Measurements from ENCODE around the gene CCDC169. TPM values are rescaled to one million over a fixed set of nuclear protein-coding genes. Genes with fewer than 3 reads are reported as not detected.

The CCDC169 gene
- 8.4 TPM for polyA plus RNA-seq (2013, experiment 1 of 2)
- 9.4 TPM for polyA plus RNA-seq (2013, experiment 2 of 2)

- no CpG with 5 or more reads among the region's 53 CpGs for WGBS, 2 donors (ENCODE audit: extremely low coverage in 2 of 2, insufficient read length in 2 of 2, insufficient replicate concordance in 1 of 2)
- Histone ChIP-seq H3K4me3 (ENCODE audit: low read length in 2 of 2) (peak within 1 kb of the TSS; percentile 44 to 80), H2AFZ (ENCODE audit: low read length) (peak within 1 kb of the TSS; percentile 80), H3K9ac (ENCODE audit: low read depth, low read length, poor library complexity) (peak within 1 kb of the TSS; percentile 64), H3K4me1 (ENCODE audit: control insufficient read depth in 2 of 2, insufficient read depth in 1 of 2, low read depth in 1 of 2, low read length in 2 of 2) (peaks cover 5 to 6% of the 10 kb centered on the region in 2 donors), H4K91ac (ENCODE audit: low read depth, low read length, poor library complexity) (no peak within 1 kb of the TSS), H3K9me3 (replicated peaks in 1 of 2; ENCODE audit: control insufficient read depth in 2 of 2, insufficient read depth in 1 of 2, low read depth in 1 of 2, low read length in 2 of 2) (no peaks in the 10 kb centered on the region), H3K79me1 (ENCODE audit: low read depth, low read length) (no peaks in the 10 kb centered on the region), H3K4ac (ENCODE audit: low read length) (no peak within 1 kb of the TSS), H3K36me3 (replicated peaks in 1 of 2; ENCODE audit: control insufficient read depth in 2 of 2, insufficient read depth in 2 of 2, low read length in 2 of 2) (peaks cover 0 to 23% of the 10 kb centered on the region in 2 donors), H3K23ac (ENCODE audit: low read depth, low read length, poor library complexity) (peak within 1 kb of the TSS; percentile 75), H3K4me2 (ENCODE audit: insufficient read depth, low read length, poor library complexity, severe bottlenecking) (peak within 1 kb of the TSS; percentile 81), H3K27ac (replicated peaks; ENCODE audit: low read length) (peak within 1 kb of the TSS; percentile 86), H2BK120ac (ENCODE audit: low read depth, low read length) (no peak within 1 kb of the TSS), H3K18ac (ENCODE audit: low read length) (peak within 1 kb of the TSS; percentile 92), H3K27me3 (ENCODE audit: control insufficient read depth in 3 of 3, insufficient read depth in 3 of 3, low read depth in 1 of 3, low read length in 3 of 3) (no peaks in the 10 kb centered on the region), H4K8ac (ENCODE audit: low read depth, low read length) (peak within 1 kb of the TSS; percentile 86), H2BK5ac (ENCODE audit: low read length) (no peak within 1 kb of the TSS), H2BK12ac (ENCODE audit: low read length) (peak within 1 kb of the TSS; percentile 97), H3K14ac (ENCODE audit: low read length) (no peak within 1 kb of the TSS), H2BK15ac (ENCODE audit: low read length) (peak within 1 kb of the TSS; percentile 56), H2AK5ac (ENCODE audit: low read depth, low read length) (no peak within 1 kb of the TSS)
- DNase-seq (ENCODE audit: low spot score) = peak; percentile 65
These were observed at the start of gene CCDC169 for GRCh38 chr13:36297366-36298338. TSS of gene CCDC169 (minus strand) at chr13:36297814. CDS start at chr13:36297719, 95 bp downstream.

GRCh38 chr13:36346222-36347083, 48.8 kb upstream of the CCDC169 start, which contains the start of gene SPART:
TSS of gene SPART (minus strand) at chr13:36346394. CDS start at chr13:36335830, 10,564 bp downstream.
- Histone ChIP-seq H2AK5ac (ENCODE audit: low read depth, low read length) (peak within 1 kb of the TSS; percentile 76), H4K91ac (ENCODE audit: low read depth, low read length, poor library complexity) (peak within 1 kb of the TSS; percentile 97), H3K14ac (ENCODE audit: low read length) (peak within 1 kb of the TSS; percentile 92), H3K36me3 (replicated peaks in 1 of 2; ENCODE audit: control insufficient read depth in 2 of 2, insufficient read depth in 2 of 2, low read length in 2 of 2) (no peaks in the 10 kb centered on the region), H3K27me3 (ENCODE audit: control insufficient read depth in 3 of 3, insufficient read depth in 3 of 3, low read depth in 1 of 3, low read length in 3 of 3) (no peaks in the 10 kb centered on the region), H3K23ac (ENCODE audit: low read depth, low read length, poor library complexity) (peak within 1 kb of the TSS; percentile 52), H2BK12ac (ENCODE audit: low read length) (no peak within 1 kb of the TSS), H3K4me1 (ENCODE audit: control insufficient read depth in 2 of 2, insufficient read depth in 1 of 2, low read depth in 1 of 2, low read length in 2 of 2) (no peaks in the 10 kb centered on the region), H3K18ac (ENCODE audit: low read length) (peak within 1 kb of the TSS; percentile 99), H3K4me3 (ENCODE audit: low read length in 2 of 2) (peak within 1 kb of the TSS; percentile 93 to 95), H3K27ac (replicated peaks; ENCODE audit: low read length) (peak within 1 kb of the TSS; percentile 77), H3K4ac (ENCODE audit: low read length) (peak within 1 kb of the TSS; percentile 96), H3K9me3 (replicated peaks in 1 of 2; ENCODE audit: control insufficient read depth in 2 of 2, insufficient read depth in 1 of 2, low read depth in 1 of 2, low read length in 2 of 2) (no peaks in the 10 kb centered on the region), H3K79me1 (ENCODE audit: low read depth, low read length) (peaks cover 2% of the 10 kb centered on the region), H2AFZ (ENCODE audit: low read length) (peak within 1 kb of the TSS; percentile 98), H3K9ac (ENCODE audit: low read depth, low read length, poor library complexity) (peak within 1 kb of the TSS; percentile 97), H3K4me2 (ENCODE audit: insufficient read depth, low read length, poor library complexity, severe bottlenecking) (peak within 1 kb of the TSS; percentile 55), H2BK15ac (ENCODE audit: low read length) (peak within 1 kb of the TSS; percentile 7), H2BK120ac (ENCODE audit: low read depth, low read length) (peak within 1 kb of the TSS; percentile 35), H2BK5ac (ENCODE audit: low read length) (peak within 1 kb of the TSS; percentile 62), H4K8ac (ENCODE audit: low read depth, low read length) (no peak within 1 kb of the TSS)
- WGBS, 2 donors (ENCODE audit: extremely low coverage in 2 of 2, insufficient read length in 2 of 2, insufficient replicate concordance in 1 of 2) = no CpG with 5 or more reads among the region's 86 CpGs
- peak; percentile 89 for DNase-seq (ENCODE audit: low spot score)

DNA sequence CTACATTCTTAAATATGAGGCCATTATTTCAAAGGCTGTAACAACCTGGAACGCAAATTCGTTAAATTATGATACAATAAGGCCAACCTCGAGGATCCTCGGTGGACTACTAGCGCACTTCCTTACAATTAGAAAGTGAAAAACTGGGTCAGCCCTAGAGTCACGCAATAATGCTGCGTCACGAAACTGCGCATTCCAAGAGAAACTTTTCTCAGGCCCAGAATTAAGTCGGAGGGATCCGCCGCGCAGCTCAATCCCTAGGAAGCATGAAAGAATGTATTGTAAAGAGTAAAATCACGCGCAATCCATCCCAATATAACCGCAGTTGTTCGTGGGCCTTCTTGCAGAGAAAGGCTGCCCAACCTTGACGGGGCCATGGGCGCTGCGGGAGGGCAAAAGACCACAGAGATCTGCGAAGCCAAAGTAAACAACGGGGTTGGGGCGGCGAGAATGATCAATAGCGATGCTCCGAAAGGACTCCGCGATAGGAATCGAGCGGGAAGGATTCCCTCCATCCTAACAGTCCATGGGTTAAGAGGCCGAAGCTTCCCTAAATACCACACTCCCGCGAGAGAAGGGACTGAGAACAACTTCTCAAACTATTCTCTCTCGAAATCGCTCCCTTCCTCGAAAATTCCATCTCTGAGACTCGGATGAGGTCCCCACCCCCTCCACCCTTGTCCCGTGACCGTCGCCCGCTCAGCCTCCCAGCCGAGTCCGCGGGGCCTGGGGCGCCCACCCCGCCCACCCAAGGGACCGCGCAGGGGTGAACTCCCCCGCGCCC, 48.0 kb upstream of the CCDC169 start:
- peak overlapping the region; percentile 98 for H2AFZ ChIP-seq (ENCODE audit: low read length)
- peak overlapping the region; percentile 97 for H4K91ac ChIP-seq (ENCODE audit: low read depth, low read length, poor library complexity)
- no peak overlapping the region for H3K23ac ChIP-seq (ENCODE audit: low read depth, low read length, poor library complexity)
- H3K9ac ChIP-seq (ENCODE audit: low read depth, low read length, poor library complexity) = peak overlapping the region; percentile 97
- peak overlapping the region; percentile 62 for H2BK5ac ChIP-seq (ENCODE audit: low read length)
- H3K27me3 ChIP-seq (ENCODE audit: control insufficient read depth in 3 of 3, insufficient read depth in 3 of 3, low read depth in 1 of 3, low read length in 3 of 3) = no peaks in the 10 kb centered on the region
- H4K8ac ChIP-seq (ENCODE audit: low read depth, low read length) = no peak overlapping the region
- no peak overlapping the region for H3K14ac ChIP-seq (ENCODE audit: low read length)
- no peak overlapping the region for H2BK12ac ChIP-seq (ENCODE audit: low read length)
- no peaks in the 10 kb centered on the region for H3K9me3 ChIP-seq (replicated peaks in 1 of 2; ENCODE audit: control insufficient read depth in 2 of 2, insufficient read depth in 1 of 2, low read depth in 1 of 2, low read length in 2 of 2)
- H3K27ac ChIP-seq (replicated peaks; ENCODE audit: low read length) = peak overlapping the region; percentile 77
- no CpG with 5 or more reads among the region's 50 CpGs for WGBS, 2 donors (ENCODE audit: extremely low coverage in 2 of 2, insufficient read length in 2 of 2, insufficient replicate concordance in 1 of 2)
- peak overlapping the region; percentile 99 for H3K18ac ChIP-seq (ENCODE audit: low read length)
- no peak overlapping the region for H3K4ac ChIP-seq (ENCODE audit: low read length)
- peak overlapping the region; percentile 55 for H3K4me2 ChIP-seq (ENCODE audit: insufficient read depth, low read length, poor library complexity, severe bottlenecking)
- no peaks in the 10 kb centered on the region for H3K4me1 ChIP-seq (ENCODE audit: control insufficient read depth in 2 of 2, insufficient read depth in 1 of 2, low read depth in 1 of 2, low read length in 2 of 2)
- peak overlapping the region; percentile 35 for H2BK120ac ChIP-seq (ENCODE audit: low read depth, low read length)
- DNase-seq (ENCODE audit: low spot score) = peak; percentile 58
- H3K4me3 ChIP-seq (ENCODE audit: low read length in 2 of 2) = peak overlapping the region; percentile 93 to 95
- H2BK15ac ChIP-seq (ENCODE audit: low read length) = no peak overlapping the region
- peaks cover 2% of the 10 kb centered on the region for H3K79me1 ChIP-seq (ENCODE audit: low read depth, low read length)
- no peak overlapping the region for H2AK5ac ChIP-seq (ENCODE audit: low read depth, low read length)
- H3K36me3 ChIP-seq (replicated peaks in 1 of 2; ENCODE audit: control insufficient read depth in 2 of 2, insufficient read depth in 2 of 2, low read length in 2 of 2) = no peaks in the 10 kb centered on the region

Data from neuronal stem cell (in vitro differentiated cells).